ENCODE results near the gene IFNAR1.

- no peak for TF ChIP-seq ATF3 (IDR thresholded peaks at IDR 0.05; ENCODE audit: insufficient read depth, low read depth, low read length)
- no peak for TF ChIP-seq CTCF (IDR thresholded peaks at IDR 0.05; ENCODE audit: control extremely low read depth in 1 of 3, insufficient read depth in 1 of 3, low read depth in 1 of 3, low read length in 3 of 3)
- no peak for TF ChIP-seq RFX5 (IDR thresholded peaks at IDR 0.05; ENCODE audit: borderline replicate concordance, low read depth, low read length)
- TF ChIP-seq KDM5A (IDR thresholded peaks at IDR 0.05; ENCODE audit: low read length), result no peak
These were observed 21.0 kb downstream of the IFNAR1 start for GRCh38 chr21:33345751-33346238.
